Body of pancreas (tissue), 4 donors: ENCODE data around the gene ATRNL1.

Experiments
- POLR2A ChIP-seq, 3 donors: fragments of 450-650 bp; IDR thresholded peaks; one replicate each; pipeline ENCODE4 v1.6.1; 2016; ENCODE audit warnings: antibody characterized with exemption in 3 of 3, mild to moderate bottlenecking in 2 of 3
- TF ChIP-seq, protein P1 (sequence below), 7 experiments: fragments of 450-650 bp in 4 of 7; fragments of 200-600 bp in 3 of 7; sonication (generic) in 3 of 7; IDR thresholded peaks; one replicate each; pipeline ENCODE4 v1.5.1; 2016 to 2019; ENCODE audit warnings: antibody characterized with exemption in 7 of 7

DNA sequence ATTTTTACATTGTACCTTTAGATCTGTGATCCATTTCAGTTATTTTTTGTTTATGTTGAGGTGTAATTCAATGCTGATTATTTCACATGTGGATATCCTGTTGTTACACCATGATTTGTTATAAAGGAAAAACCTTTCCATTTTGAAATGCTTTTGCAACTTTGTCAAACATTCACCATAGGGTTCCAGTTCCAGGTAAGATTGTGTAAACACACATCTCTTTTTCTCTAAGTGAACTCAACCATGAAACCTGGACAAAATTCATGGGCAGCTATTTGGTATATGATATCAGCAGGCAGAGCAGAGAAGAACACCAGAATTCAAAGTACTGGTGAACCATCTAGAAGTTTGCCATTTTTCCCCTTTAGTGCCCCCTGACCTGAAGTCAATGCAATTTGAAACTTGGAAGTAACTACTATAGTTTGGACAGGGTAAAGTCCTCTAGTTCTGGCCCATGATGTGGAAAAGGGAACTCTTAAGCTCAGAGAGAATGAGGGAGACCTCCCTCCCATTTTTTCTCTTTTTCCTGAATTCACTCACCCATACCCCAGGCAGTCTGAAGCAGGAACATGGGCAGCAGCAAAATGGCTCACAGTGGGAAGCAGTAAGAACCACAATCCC is 446.1 kb downstream of the ATRNL1 start:
- TF ChIP-seq, protein P1, sequence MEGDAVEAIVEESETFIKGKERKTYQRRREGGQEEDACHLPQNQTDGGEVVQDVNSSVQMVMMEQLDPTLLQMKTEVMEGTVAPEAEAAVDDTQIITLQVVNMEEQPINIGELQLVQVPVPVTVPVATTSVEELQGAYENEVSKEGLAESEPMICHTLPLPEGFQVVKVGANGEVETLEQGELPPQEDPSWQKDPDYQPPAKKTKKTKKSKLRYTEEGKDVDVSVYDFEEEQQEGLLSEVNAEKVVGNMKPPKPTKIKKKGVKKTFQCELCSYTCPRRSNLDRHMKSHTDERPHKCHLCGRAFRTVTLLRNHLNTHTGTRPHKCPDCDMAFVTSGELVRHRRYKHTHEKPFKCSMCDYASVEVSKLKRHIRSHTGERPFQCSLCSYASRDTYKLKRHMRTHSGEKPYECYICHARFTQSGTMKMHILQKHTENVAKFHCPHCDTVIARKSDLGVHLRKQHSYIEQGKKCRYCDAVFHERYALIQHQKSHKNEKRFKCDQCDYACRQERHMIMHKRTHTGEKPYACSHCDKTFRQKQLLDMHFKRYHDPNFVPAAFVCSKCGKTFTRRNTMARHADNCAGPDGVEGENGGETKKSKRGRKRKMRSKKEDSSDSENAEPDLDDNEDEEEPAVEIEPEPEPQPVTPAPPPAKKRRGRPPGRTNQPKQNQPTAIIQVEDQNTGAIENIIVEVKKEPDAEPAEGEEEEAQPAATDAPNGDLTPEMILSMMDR (IDR thresholded peaks at IDR 0.05): no peak
- no peak for TF ChIP-seq POLR2A (IDR thresholded peaks at IDR 0.05)
